ENCODE data around the gene AMELX.

The AMELX gene

DNA sequence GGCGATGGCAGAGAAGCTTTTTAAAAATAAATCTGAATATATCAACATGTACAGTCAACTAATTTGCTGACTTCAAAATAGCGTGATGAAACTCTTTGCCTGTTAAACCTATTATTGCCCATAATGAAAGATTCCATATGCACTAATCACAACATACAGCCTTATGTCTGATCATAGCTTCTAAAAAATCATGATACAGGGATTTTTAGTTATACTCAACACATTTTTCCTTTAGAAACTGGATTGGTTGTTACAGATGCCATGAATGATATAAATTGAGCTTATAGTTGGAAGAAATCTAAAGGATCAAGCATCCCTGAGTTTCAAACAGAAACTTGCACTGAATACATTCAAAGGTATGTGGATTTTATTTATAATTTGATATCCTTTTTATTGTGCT is at the start of gene AMELX:
AMELX (plus strand) TSS at position 301 of the 400 bp plus-strand sequence. CDS start 1,376 bp downstream, outside the sequence.
- DNase-seq: no peak

DNA sequence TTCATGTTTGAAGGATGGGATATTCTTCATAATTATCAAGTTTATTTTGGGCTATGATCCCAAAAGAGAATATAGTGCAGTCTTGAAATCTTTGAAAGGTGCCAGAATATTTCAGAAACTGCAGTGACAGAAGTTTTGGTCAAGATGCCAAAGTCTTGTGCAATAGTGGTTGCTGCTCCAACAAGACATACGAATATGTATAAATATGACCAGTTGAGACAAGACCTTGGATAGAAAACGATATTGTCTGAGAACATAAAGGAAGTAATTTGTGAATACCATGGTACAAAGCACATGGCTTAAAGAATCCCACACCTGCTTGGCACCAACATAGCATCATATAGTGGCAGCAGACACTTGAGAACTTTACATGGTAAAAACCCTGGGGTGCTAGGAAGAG is 48.6 kb upstream of the AMELX start:
- no peak for DNase-seq

DNA sequence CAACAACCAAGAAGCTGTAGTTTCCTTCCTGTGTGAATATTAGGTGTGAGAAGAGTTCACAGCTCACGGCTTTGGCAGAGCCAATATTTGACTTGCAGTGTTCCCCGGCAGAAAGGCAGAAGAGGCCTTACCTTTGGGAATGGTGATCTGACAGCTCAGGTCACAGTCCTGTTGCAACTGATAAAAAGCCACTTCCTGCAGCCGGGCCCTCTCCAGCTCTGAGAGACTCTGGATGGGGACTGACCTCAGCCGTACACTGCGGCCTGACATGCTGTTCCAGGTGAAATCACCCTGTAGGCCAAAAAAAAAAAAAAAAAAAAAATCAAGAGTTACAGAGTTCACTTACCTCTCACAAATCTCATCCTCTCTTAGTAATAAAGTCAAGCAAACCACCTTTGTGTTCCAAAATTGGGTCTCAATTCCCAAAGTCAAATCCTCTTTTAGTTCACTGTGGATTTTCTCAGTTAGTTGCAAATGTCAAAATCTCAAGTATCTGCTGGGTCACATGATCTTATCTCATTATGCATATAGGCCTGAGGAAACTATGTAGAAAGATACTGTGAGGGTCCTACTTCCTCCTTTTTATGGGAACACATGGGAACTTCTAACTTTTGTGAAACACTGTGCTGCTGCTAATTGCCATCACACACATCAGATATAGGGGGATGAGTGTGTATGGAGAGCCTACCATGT is 38.6 kb upstream of the AMELX start:
- DNase-seq: no peak

DNA sequence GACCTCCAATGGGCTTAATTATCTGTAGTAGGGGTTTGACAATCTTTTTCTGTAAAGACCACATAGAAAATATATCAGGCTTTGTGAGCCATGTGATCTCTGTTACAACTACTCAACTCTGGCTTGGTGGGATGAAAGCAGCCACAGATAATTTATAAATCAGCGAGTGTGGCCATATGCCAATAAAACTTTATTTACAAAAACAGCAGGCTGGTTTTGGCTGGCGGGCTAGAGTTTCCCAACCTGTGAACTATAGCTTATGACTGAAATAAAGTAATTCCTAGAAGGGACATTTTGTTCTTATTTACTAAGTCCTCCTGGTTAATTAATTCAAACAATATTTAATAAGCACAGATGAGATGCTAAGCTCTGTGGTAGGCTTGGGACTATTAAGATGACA is 35.9 kb upstream of the AMELX start:
- DNase-seq: no peak

DNA sequence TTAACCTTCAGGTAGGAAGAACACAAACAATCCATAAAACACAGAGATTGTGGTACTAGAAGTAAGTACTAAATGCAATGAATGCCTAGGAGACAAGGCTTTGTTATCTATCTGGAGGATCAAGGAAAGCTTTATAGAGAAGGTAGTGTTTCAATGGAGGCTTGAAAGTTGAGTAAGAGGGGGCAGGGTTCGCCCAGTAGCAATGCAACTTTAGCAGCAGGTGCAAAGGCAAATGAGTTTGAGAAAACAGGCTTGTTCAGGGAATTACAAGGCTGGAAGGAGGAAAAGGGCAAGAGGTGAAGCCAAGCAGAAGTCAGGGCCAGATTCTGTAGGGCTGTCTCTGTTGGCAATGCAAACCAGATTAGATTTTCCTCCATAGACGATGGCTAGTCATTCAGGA is 35.5 kb upstream of the AMELX start:
- DNase-seq: no peak

DNA sequence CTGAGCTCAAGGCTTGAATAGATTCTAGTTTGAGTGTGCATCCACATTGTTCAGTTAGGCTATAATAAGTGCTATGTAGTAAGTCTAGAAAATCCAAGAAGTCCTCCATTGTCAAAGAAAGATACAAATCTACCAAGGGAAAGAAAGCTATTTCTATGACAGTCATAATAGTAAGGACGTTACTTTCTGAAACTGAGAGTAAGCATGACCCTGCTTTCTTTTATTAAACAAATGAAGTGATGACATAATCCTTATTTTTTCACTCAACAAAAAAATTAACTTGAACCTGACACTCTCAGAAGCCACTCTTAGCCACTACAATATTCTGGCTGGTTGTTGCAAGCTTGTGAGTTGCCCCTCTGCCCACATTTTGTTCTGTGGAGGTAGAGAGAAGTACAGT is 33.8 kb upstream of the AMELX start:
- DNase-seq: no peak

DNA sequence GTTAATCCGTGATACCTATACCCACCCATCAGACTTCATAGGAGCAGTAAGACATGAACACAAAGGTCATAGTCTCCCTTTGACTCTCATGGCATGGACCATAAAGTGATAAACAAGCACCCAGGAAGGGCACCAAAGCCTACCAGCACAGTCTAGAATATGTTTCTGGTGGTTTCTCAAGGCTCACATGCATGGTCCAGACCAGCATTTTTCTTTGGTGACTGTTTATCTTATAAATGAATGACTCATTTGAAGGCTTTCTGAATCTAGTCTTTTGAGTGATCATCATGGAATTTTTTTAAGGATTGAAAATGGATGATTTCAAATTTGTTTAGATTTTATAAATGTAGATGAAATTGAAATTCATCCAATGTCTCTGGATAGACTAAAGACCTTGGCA is 32.0 kb upstream of the AMELX start:
- DNase-seq: no peak

DNA sequence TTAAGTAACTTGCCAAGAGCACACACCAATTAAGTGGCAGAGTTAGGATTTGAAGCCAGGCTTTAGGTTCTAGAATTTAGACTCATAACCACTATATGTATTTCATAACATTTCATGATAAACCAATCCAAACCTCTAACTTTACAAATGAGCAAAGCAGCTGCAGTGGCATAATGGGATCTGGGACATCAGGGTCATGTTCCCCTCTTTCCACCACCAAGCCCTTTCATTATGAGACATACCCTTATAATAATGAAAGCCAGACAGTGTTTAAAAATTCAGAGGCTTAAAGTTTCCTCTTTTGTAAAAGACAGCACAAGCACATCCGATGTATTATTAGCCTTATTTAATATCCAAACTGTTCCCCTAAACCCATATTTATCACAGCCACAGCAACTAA is 28.3 kb upstream of the AMELX start:
- no peak for DNase-seq

DNA sequence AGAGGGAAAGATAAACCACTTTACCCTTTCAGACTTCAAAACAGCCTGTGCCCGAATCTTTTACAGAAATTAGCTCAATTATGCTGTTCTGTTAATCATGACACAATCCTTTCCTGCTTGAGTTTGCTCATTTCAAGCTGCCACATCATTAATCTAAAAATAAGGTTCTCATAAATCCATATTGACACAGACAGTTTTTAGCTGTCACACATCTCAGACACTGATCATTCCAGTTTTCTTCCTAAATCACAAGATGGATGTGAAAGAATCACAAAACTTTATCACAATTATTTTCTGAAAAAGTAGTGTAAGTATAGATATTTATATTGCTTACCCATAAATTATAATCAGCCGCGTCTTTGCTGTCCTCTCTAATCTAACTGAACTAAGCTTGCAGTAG is 27.9 kb upstream of the AMELX start:
- DNase-seq: no peak

DNA sequence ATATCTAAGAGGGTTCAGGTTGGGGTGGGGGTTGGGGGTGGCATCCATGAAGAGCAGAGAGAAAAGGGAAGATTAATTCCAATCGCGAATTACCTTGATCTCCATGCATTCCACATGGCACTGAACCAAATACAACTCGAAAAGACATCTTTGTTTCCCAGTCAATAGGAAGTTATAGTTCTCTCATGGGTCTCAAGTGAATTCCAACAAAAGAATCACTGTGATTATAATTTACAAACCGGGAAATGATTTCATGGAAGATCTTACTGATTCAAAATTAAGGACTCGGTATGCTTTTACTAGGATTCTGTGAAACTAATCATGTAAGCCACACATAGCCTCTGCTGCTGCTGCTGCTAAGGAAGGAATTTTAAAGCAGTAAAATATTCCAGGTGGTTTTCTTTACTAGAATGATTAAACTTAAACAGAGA is 26.6 kb upstream of the AMELX start:
- DNase-seq: no peak

DNA sequence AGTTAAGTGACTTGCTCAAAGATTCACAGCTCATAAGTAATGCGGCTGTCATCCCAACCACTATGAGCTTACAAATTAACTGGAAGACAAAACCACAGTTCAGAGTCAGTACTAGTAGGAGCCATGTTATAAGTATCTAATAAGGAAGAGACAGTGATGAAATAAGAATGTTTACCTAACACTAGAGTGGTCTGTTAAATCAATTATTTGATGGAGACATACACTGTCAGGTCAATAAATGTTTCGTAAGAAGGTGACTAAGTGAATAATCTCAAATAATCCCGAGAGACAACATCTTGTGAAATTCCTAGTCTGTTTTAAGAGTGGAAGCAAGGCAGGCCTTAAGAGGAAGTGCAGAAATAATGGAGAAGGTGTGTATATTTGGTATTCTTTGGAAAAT is 25.8 kb upstream of the AMELX start:
- DNase-seq: no peak

DNA sequence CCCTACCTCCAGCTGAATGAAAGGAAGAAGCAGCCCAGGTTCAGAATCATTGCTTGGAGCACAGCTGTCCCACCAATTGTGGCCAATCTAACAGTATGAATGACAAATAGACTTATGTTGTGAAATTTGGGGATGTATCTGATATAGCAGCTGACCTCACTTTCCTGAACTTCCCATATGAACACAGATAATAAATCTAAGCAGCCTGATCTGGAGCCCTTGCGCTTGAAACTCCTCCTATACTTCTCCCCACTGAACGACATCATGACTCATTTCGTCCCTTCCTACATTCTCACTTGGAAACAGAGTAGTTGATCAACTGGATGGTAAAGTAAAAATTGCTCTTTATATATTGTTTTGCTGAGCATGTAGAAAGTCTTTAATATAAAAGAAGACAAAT is 24.2 kb upstream of the AMELX start:
- no peak for DNase-seq

DNA sequence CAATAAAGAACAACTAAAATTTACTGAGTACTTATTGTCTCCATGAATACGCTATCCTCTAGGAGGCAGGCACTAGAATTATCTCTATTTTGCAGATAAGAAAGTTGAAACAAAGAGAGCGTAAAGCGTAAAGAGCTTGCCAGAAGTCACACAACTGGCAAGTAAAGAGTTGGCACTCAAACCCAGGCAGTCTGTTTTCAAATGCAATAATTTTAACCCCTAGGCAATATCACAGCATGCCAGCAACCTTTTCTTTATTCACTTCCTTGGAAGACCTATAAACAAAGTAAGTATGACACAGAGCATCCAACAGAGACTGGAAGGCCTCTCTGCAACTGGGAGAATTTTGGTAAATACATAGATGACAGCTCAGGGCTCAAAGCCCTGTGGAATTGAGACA is 23.2 kb upstream of the AMELX start:
- DNase-seq: no peak

DNA sequence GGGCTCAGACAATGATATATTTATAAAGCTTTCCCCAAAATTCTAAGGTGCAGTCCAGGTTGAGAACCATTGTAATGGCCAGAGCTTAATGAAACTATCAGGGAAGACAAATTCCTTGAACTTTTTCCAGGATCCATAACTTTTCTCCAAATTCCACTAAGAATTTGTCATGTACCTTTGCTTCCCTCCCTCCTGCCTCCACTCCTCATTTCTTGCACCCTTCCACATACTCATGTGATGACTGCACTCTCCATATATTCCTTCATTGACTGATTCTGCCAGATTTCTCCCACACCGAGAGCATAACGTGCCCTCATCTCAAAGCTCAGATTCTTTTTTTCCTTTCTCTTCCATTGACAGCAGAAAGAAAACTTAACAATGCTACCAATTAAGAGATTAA is 20.9 kb upstream of the AMELX start:
- no peak for DNase-seq

DNA sequence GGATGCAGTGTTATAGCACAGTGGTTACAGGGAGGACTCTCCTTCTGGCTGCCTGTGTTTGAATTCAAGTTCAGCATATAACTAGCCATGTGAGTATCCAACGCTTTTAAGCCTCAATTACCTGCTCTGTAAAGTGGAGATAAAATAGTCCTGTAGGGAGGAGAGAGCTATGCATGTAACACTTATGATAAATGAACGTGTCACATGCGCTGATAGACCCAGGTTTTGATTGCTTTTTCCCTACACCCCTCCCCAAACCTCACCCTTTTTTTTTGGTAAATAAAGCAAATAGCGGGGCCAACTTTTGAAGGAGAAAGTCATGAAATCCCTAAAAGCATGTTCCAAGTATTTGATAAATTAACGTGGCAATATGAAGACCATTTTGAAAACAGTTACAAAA is 20.4 kb upstream of the AMELX start:
- DNase-seq: no peak

DNA sequence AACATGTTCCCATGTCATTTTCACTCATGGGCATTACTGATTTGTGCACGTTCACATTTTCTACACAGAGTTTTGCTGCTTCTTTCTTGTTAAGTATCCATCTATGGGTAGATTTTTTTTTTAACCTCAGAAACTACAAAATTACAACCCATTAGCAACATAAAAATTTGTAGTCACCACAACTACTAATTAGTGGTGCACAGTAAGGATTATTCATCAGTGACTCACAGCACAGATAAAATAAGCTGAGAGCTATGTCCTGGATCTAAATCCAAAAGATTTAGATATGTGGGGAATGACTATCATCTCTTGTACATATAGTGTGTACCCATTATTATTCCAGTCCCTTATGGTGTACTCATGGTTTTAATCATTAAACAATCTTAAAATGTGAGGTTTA is 19.7 kb upstream of the AMELX start:
- no peak for DNase-seq

DNA sequence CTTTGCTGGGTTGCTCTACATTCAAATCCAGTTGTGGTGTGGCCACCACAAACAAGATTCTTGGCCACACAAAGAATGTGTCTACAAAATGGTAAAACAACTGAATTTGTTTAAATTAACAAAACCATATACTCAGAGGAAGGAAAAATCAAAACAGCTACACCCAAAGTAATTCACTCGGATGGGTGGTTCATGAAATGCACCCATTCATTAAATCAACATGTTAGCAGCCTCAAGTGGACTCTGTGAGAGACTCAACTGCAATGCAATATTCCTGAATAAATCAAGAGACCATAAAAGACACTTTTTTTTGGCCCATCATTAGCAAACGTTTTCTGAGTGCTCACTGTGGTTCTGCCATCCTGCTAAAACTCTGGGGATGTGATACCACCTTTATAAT is 11.2 kb upstream of the AMELX start:
- DNase-seq: no peak

DNA sequence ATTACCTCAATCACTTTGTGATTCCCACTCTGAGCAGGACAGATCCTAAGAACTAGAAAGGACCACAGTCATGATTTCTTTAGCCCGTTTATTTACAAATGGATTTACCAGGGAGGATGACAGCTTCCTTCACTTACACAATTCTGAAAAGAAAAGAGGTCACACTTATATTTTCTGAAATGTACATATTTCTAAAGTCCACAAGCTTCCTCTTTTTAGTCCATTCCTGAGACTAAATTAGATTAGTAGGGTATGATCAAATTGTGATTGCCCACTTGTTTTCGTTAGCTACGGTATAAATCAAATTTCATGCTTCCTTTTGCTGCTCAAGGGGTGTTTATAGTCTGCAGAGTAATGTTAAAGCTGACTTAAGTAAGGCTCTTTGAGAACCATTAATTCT is 7.6 kb upstream of the AMELX start:
- DNase-seq: no peak

DNA sequence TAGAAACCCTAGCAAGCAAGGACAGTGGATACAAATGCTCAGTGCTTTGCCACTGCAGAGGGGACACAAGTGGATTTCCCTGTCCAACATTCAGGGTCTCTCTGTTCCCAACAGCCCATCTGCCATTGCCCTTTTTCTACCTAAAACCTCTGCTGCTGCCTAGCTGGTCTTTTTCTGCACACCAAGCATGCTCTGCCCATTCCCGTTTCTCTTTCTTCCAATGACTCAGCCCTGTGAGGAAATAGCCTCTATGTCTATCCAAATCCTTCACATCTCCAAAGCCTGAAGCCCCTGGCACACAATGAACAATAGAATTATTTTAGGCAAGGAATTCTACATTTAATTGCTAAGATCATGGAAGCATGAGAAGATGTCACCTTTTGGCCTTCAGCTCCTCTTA is 5.7 kb upstream of the AMELX start:
- no peak for DNase-seq

DNA sequence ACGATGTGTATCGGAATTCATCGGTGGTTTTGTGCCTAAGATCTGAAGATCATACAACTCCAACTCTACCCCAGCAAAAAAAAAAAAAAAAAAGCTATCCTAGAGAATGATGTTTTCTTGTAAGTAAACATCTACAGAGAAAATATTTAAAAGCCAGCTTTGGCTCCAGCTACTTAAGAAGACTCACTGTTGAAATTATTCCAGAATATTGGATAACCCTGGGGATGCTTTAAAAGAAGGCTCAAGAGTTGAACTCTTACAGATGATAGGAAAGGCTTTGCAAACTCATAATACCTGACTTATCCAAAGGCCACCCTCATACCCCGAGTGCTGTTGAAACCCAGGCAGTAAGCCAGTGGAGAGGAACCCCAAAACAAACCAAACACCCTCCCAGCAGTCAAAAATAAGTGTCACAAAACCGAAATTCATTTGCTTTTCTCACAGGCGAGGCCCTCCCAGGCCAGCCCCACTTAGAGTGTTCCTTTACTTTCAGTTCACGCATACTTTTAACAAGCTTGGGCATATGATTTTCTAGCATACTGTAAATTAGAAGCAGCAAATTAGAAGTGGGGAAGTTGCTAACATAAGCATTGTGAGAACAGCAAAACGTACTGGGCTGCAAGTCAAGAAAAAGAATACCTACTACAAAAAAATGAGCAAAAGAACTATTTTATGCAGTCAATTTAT is 2.7 kb upstream of the AMELX start:
- no peak for DNase-seq

DNA sequence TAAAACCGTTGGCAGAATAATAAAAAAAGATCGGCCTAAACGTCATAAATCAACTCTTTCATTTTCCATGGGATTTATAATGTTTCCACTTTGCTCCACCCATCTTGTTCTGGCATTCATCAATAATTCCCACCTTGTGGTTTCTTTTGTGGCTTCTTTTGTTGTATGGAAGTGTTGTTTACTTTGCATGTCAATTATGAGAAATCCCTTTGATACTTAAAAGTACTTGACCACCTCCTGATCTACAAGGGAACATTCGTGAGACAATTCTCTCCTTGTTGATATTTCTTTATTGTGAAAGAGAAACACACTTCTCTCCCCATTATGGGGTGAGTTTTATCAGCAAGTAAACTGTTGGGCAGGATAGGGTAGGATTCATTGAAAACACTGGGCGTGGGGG is 2.8 kb downstream of the AMELX start:
- no peak for DNase-seq

DNA sequence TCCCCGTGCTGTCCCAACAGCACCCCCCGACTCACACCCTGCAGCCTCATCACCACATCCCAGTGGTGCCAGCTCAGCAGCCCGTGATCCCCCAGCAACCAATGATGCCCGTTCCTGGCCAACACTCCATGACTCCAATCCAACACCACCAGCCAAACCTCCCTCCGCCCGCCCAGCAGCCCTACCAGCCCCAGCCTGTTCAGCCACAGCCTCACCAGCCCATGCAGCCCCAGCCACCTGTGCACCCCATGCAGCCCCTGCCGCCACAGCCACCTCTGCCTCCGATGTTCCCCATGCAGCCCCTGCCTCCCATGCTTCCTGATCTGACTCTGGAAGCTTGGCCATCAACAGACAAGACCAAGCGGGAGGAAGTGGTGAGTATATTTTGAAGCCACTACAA is 5.4 kb downstream of the AMELX start:
- DNase-seq: no peak

DNA sequence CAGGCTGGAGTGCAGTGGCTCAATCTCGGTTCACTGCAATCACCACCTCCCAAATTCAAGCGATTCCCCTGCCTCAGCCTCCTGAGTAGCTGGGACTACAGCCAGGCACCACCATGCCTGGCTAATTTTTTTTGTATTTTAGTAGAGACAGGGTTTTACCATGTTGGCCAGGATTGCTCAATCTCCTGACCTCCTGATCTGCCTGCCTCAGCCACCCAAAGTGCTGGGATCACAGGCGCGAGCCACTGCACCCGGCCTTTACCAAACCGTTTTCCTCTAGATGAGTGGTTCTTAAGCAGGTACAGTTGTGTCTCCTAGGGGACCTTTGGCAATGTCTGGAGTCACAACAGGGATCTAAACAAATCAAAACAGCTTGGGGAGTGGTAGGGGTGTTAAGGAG is 11.6 kb downstream of the AMELX start:
- no peak for DNase-seq

DNA sequence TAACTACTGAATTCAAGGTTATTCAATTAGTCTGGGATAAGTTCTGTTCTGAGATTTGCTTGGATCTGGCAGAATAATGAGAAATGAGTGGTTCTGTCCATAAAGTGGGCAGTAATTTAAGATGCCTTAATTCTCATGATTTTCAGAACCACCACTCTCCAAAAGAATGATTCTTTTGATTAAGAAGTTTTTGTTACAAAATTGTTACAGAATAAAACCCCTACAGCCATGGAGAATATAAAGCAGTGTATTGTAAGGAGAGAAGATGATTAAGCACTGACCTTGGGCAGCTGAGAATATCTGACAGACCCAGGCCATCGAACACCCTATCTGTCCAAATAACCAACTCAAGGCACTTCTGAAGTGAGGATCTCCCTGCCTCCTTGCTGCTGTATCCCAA is 12.4 kb downstream of the AMELX start:
- DNase-seq: no peak

DNA sequence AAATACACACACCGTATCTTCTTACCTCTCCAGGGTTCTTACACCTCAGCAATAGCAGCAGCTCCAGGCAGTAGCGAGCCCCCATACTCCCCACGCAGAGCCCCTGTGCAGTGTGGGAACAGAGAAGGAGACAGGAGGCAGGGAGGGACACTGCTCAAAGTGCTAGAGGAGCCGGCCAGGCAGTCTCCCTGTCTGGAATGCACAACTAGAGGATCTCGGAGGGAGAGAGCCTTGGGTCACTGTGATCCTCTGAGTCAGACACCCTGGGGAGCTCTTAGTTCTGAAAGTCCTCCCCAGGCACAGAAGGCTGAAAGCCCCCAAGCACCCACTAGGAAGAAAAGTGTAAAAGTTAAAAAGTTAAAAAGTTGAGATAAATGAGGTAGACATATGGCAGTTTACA is 16.0 kb downstream of the AMELX start:
- no peak for DNase-seq
